ENCODE results near the gene SLC1A4.

DNA sequence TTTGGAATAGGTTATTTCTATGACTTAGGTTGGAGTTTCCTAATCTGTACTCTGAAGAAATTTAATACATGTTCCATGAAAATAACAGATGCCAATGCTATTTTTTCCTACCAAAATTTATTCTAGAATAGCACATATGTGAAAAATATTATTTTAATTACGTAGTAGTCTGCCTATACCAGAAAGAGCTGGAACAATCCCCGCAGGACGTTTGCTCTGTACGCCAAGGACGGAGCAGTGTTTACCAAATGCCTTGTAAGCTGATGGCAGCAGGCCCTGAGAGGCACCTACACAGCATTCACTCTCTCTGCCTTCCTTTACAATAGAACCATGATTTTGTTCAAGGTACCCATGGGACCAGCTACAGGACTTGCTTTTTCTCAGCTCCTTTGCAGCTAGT lies 16.8 kb upstream of the SLC1A4 start:
- TF ChIP-seq YY1 (IDR thresholded peaks at IDR 0.05; ENCODE audit: insufficient read depth, insufficient read length), result no peak
- no peak for TF ChIP-seq ZNF274 (IDR thresholded peaks at IDR 0.05; ENCODE audit: low read depth, low read length)

Measured in NT2/D1 (cell line).